Stimulated activated CD4-positive, alpha-beta T cell treated with anti-CD3 and anti-CD28 coated beads, Interleukin-12 subunit alpha, Interleukin-12 subunit beta, amount 100 ng/mL, for 4 hours (primary cell): Measurements from ENCODE around the gene PLEKHJ1.

Experiments
- DNase-seq: peaks from one replicate; pipeline ENCODE4 v3.0.0-alpha.2; 2020

The PLEKHJ1 gene

GRCh38 chr19:2249010-2249866 lies 13.1 kb upstream of the PLEKHJ1 start, which contains the start of gene AMH:
Gene AMH, plus strand, starts transcription at chr19:2249323. Its CDS starts 10 bp downstream, at chr19:2249333.
- no peak for DNase-seq

- no peak for DNase-seq
These were observed 12.2 kb upstream of the PLEKHJ1 start for GRCh38 chr19:2248136-2249009.

GRCh38 chr19:2247433-2248101 lies 11.4 kb upstream of the PLEKHJ1 start:
- no peak for DNase-seq

- no peak for DNase-seq
These were observed 10.8 kb upstream of the PLEKHJ1 start for GRCh38 chr19:2246801-2247361.

GRCh38 chr19:2246014-2246620 lies 10.0 kb upstream of the PLEKHJ1 start:
- no peak for DNase-seq

GRCh38 chr19:2245273-2245672 lies 9.1 kb upstream of the PLEKHJ1 start:
- no peak for DNase-seq

- DNase-seq = no peak
These were observed 8.4 kb upstream of the PLEKHJ1 start for GRCh38 chr19:2244486-2244885.

- DNase-seq = no peak
These were observed 7.9 kb upstream of the PLEKHJ1 start for GRCh38 chr19:2244125-2244411.

- no peak for DNase-seq
These were observed 7.4 kb upstream of the PLEKHJ1 start for GRCh38 chr19:2243274-2244124.

- no peak for DNase-seq
These were observed 6.7 kb upstream of the PLEKHJ1 start for GRCh38 chr19:2242816-2243215.

- DNase-seq = no peak
These were observed 6.0 kb upstream of the PLEKHJ1 start for GRCh38 chr19:2242092-2242537.

GRCh38 chr19:2240881-2241760 lies 5.0 kb upstream of the PLEKHJ1 start:
- DNase-seq = no peak

GRCh38 chr19:2239771-2240770 lies 3.9 kb upstream of the PLEKHJ1 start:
- DNase-seq = no peak

GRCh38 chr19:2239173-2239572 lies 3.0 kb upstream of the PLEKHJ1 start:
- no peak for DNase-seq

GRCh38 chr19:2237869-2238153 lies 1.7 kb upstream of the PLEKHJ1 start:
- no peak for DNase-seq

- DNase-seq = no peak
These were observed 1.1 kb upstream of the PLEKHJ1 start for GRCh38 chr19:2237051-2237868.

- no peak for DNase-seq
These were observed 140 bp downstream of the PLEKHJ1 start for GRCh38 chr19:2236064-2236313.

- no peak for DNase-seq
These were observed 607 bp downstream of the PLEKHJ1 start for GRCh38 chr19:2235381-2236063.
